Neural progenitor cell (in vitro differentiated cells): ENCODE results near the gene NKG7.

ENCODE experiments used
- CTCF ChIP-seq: fragments of 200-600 bp; sonication (generic); IDR thresholded peaks from 2 replicates; pipeline ENCODE4 v1.5.1; 2017; ENCODE audit warnings: antibody characterized with exemption, mild to moderate bottlenecking
- EZH2 ChIP-seq: fragments of 200-600 bp; sonication (generic); IDR thresholded peaks from 2 replicates; pipeline ENCODE4 v1.6.1; 2017; ENCODE audit warnings: antibody characterized with exemption, mild to moderate bottlenecking, moderate library complexity
- EZH2phosphoT487 ChIP-seq: fragments of 200-600 bp; sonication (generic); IDR thresholded peaks from 2 replicates; pipeline ENCODE4 v1.6.1; 2017; ENCODE audit warnings: antibody characterized with exemption

GRCh38 chr19:51333836-51334460 is 38.5 kb downstream of the NKG7 start:
- TF ChIP-seq CTCF = no peak
- TF ChIP-seq EZH2phosphoT487 = no peak
- no peak for TF ChIP-seq EZH2
